Keratinocyte (primary cell): ENCODE measurements around the gene CTCFL. TPM values are rescaled to one million over a fixed set of nuclear protein-coding genes. Genes with fewer than 3 reads are reported as not detected.

Experiments used
- DNase-seq: peaks from one replicate; pipeline ENCODE4 v3.0.0-alpha.2; 2011; ENCODE audit warnings: low read depth, missing footprints, low spot score
- FAIRE-seq: peaks from 2 replicates; lab custom pipeline; 2011; peaks lifted over from hg19 to GRCh38; lab: Jason Lieb, UNC
- H2AFZ ChIP-seq: 2 replicates; pipeline ENCODE4 v1.6.0; 2012; ENCODE audit warnings: low read length, control low read depth, inconsistent platforms; ENCODE audit not compliant: control insufficient read depth
- H3K27ac ChIP-seq: 2 replicates; pipeline ENCODE4 v1.5.1; 2011; ENCODE audit warnings: low read length; ENCODE audit not compliant: control insufficient read depth, insufficient read depth
- H3K27me3 ChIP-seq: 3 replicates; pipeline ENCODE4 v1.6.0; 2011; ENCODE audit warnings: low read length; ENCODE audit not compliant: control insufficient read depth, insufficient read depth; ENCODE audit errors: extremely low read depth
- H3K36me3 ChIP-seq, 2 experiments: 2 replicates in 1 of 2; 3 replicates in 1 of 2; pipeline ENCODE4 v1.5.1; 2011; ENCODE audit warnings: low read length in 2 of 2, mild to moderate bottlenecking in 1 of 2; ENCODE audit not compliant: control insufficient read depth in 2 of 2, insufficient read depth in 2 of 2; ENCODE audit errors: extremely low read depth in 1 of 2
- H3K4me1 ChIP-seq: 3 replicates; pipeline ENCODE4 v1.5.1; 2011; ENCODE audit warnings: low read length; ENCODE audit not compliant: control insufficient read depth, insufficient read depth; ENCODE audit errors: extremely low read depth
- H3K4me2 ChIP-seq: 3 replicates; pipeline ENCODE4 v1.6.0; 2011; ENCODE audit warnings: low read depth, low read length; ENCODE audit not compliant: control insufficient read depth, insufficient read depth; ENCODE audit errors: extremely low read depth
- H3K4me3 ChIP-seq, 3 experiments: fragments of 200-600 bp in 1 of 3; sonication (generic) in 1 of 3; 2 replicates in 2 of 3; 3 replicates in 1 of 3; pipeline ENCODE4 v1.5.1; 2011 to 2016; ENCODE audit warnings: low read length in 3 of 3, mild to moderate bottlenecking in 3 of 3, control low read depth in 2 of 3, inconsistent platforms in 1 of 3, low read depth in 1 of 3, mixed read lengths in 1 of 3, mixed run types in 1 of 3, moderate library complexity in 1 of 3; ENCODE audit not compliant: control insufficient read depth in 2 of 3, insufficient read depth in 2 of 3; ENCODE audit errors: extremely low read depth in 1 of 3
- H3K79me2 ChIP-seq: 2 replicates; pipeline ENCODE4 v1.6.0; 2012; ENCODE audit warnings: low read length; ENCODE audit not compliant: control insufficient read depth, insufficient read depth
- H3K9ac ChIP-seq: 3 replicates; pipeline ENCODE4 v1.6.0; 2011; ENCODE audit warnings: low read length; ENCODE audit not compliant: control insufficient read depth, insufficient read depth; ENCODE audit errors: extremely low read depth
- H3K9me1 ChIP-seq: 3 replicates; pipeline ENCODE4 v1.6.0; 2011; ENCODE audit warnings: low read length; ENCODE audit not compliant: control insufficient read depth, insufficient read depth; ENCODE audit errors: extremely low read depth
- H3K9me3 ChIP-seq: 2 replicates; pipeline ENCODE4 v1.5.1; 2012; ENCODE audit warnings: low read depth, low read length; ENCODE audit not compliant: control insufficient read depth
- H4K20me1 ChIP-seq: 3 replicates; pipeline ENCODE4 v1.6.0; 2011; ENCODE audit warnings: low read length; ENCODE audit not compliant: control insufficient read depth, insufficient read depth; ENCODE audit errors: extremely low read depth
- EZH2 ChIP-seq: IDR thresholded peaks from one replicate; pipeline ENCODE4 v1.6.1; 2012; ENCODE audit warnings: inconsistent platforms, mild to moderate bottlenecking, low read length, moderate library complexity
- dilution Hi-C: fragments of 300-500 bp; cut with MboI; formaldehyde crosslinking; loops from one replicate; pipeline ENCODE4 v1.7.0; 2020; ENCODE audit warnings: low sequenced_read_pairs; ENCODE audit not compliant: extremely low pct_ligation_motif_present
- polyA plus RNA-seq, 5 experiments: library from polyadenylated mRNA; depleted of rRNA in 3 of 5; stranded (reverse) in 3 of 5; stranded (forward) in 1 of 5; unstranded in 1 of 5; fragments of >200 nt; gene quantifications; 1 replicate in 1 of 5; 2 replicates in 3 of 5; 3 replicates in 1 of 5; pipeline versions ENCODE4 v1.2.1 to v1.2.3, GENCODE V29; 2011 to 2012; ENCODE audit warnings: missing spikeins in 2 of 5, low read depth in 1 of 5, low replicate concordance in 1 of 5
- TF ChIP-seq, protein P1 (sequence below), 3 experiments: IDR thresholded peaks in 1 of 3; conservative IDR thresholded peaks in 1 of 3; optimal IDR thresholded peaks in 1 of 3; 2 replicates in 2 of 3; 3 replicates in 1 of 3; pipeline versions ENCODE3 to v1.5.1; 2011; ENCODE audit warnings: low read length in 3 of 3, mild to moderate bottlenecking in 3 of 3, moderate library complexity in 2 of 3, control low read depth in 1 of 3, inconsistent platforms in 1 of 3; ENCODE audit not compliant: insufficient read depth in 2 of 3; ENCODE audit errors: extremely low read depth in 1 of 3

Gene CTCFL
- polyA plus RNA-seq, 1 donor (not counting 4 experiments of a cell fraction or from before 2014, with no cell fraction given) = not detected

GRCh38 chr20:57557926-57558613 is 33.1 kb upstream of the CTCFL start:
- Histone ChIP-seq H3K27ac (no peak overlapping the region), H4K20me1 (no peaks in the 10 kb centered on the region), H3K4me2 (no peak overlapping the region), H3K36me3 (no peaks in the 10 kb centered on the region), H3K4me3 (no peak overlapping the region), H3K9me3 (no peaks in the 10 kb centered on the region), H3K79me2 (no peaks in the 10 kb centered on the region), H3K4me1 (no peaks in the 10 kb centered on the region), H3K9me1 (no peaks in the 10 kb centered on the region), H3K27me3 (peaks cover 63% of the 10 kb centered on the region), H2AFZ (no peak overlapping the region), H3K9ac (no peak overlapping the region)
- TF ChIP-seq, protein P1, sequence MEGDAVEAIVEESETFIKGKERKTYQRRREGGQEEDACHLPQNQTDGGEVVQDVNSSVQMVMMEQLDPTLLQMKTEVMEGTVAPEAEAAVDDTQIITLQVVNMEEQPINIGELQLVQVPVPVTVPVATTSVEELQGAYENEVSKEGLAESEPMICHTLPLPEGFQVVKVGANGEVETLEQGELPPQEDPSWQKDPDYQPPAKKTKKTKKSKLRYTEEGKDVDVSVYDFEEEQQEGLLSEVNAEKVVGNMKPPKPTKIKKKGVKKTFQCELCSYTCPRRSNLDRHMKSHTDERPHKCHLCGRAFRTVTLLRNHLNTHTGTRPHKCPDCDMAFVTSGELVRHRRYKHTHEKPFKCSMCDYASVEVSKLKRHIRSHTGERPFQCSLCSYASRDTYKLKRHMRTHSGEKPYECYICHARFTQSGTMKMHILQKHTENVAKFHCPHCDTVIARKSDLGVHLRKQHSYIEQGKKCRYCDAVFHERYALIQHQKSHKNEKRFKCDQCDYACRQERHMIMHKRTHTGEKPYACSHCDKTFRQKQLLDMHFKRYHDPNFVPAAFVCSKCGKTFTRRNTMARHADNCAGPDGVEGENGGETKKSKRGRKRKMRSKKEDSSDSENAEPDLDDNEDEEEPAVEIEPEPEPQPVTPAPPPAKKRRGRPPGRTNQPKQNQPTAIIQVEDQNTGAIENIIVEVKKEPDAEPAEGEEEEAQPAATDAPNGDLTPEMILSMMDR (optimal IDR thresholded peaks at IDR 0.05 in 1 of 3, IDR thresholded peaks at IDR 0.05 in 1 of 3, conservative IDR thresholded peaks at IDR 0.05 in 1 of 3; ENCODE audit: extremely low read depth in 1 of 3, insufficient read depth in 2 of 3, low read length in 3 of 3) = no peak
- TF ChIP-seq EZH2 = no peak
- dilution Hi-C loops = no loop called here
- no peak for FAIRE-seq
- no peak for DNase-seq

GRCh38 chr20:57556980-57557274 is 32.0 kb upstream of the CTCFL start:
- Histone ChIP-seq H3K9ac (no peak overlapping the region), H4K20me1 (no peaks in the 10 kb centered on the region), H3K4me2 (no peak overlapping the region), H3K4me3 (no peak overlapping the region), H3K9me1 (no peaks in the 10 kb centered on the region), H3K79me2 (no peaks in the 10 kb centered on the region), H3K27me3 (peaks cover 62% of the 10 kb centered on the region), H3K36me3 (no peaks in the 10 kb centered on the region), H3K9me3 (no peaks in the 10 kb centered on the region), H3K4me1 (no peaks in the 10 kb centered on the region), H2AFZ (no peak overlapping the region), H3K27ac (no peak overlapping the region)
- DNase-seq (no peak), FAIRE-seq (no peak)
- TF ChIP-seq, protein P1 (optimal IDR thresholded peaks at IDR 0.05 in 1 of 3, IDR thresholded peaks at IDR 0.05 in 1 of 3, conservative IDR thresholded peaks at IDR 0.05 in 1 of 3; ENCODE audit: extremely low read depth in 1 of 3, insufficient read depth in 2 of 3, low read length in 3 of 3) = no peak
- no peak for TF ChIP-seq EZH2
- dilution Hi-C loops = no loop called here
